22Rv1 (cell line): ENCODE measurements around the gene TRAF1.

Experiments used
- ZFX ChIP-seq: fragments of 450-650 bp; IDR thresholded peaks from 2 replicates; pipeline ENCODE4 v1.6.1; 2017; ENCODE audit warnings: antibody characterized with exemption, borderline replicate concordance
- TF ChIP-seq, protein P1 (sequence below): fragments of 450-650 bp; IDR thresholded peaks from 2 replicates; pipeline ENCODE4 v1.5.1; 2017; ENCODE audit warnings: mild to moderate bottlenecking

DNA sequence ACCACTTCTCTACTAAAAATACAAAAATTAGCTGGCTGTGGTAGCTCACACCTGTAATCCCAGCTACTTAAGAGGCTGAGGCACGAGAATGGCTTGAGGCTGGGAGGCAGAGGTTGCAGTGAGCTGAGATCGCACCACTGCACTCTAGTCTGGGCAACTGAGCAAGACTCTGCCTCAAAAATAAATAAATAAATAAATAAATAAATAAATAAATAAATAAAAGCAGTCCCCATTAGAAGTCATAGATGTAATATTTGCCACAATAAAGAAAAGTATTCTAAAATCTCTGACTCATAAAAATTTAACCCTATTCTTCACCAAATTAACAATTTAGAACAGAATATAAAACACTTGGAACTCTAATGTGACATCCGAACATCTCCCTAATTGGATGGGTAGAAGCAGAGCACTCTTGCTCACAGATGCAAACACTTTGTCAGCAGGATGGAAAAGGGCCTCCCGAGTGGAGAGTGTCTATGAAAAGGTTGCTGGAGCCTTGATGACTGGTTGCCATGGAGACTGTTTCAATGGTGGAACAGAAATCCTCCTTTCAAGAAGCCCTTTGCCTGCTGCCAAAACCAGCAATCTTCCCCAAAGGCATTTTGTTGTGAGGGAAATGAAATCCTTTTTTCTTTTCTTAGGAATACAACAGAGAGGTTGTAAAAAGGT is 38.9 kb upstream of the TRAF1 start:
- TF ChIP-seq, protein P1, sequence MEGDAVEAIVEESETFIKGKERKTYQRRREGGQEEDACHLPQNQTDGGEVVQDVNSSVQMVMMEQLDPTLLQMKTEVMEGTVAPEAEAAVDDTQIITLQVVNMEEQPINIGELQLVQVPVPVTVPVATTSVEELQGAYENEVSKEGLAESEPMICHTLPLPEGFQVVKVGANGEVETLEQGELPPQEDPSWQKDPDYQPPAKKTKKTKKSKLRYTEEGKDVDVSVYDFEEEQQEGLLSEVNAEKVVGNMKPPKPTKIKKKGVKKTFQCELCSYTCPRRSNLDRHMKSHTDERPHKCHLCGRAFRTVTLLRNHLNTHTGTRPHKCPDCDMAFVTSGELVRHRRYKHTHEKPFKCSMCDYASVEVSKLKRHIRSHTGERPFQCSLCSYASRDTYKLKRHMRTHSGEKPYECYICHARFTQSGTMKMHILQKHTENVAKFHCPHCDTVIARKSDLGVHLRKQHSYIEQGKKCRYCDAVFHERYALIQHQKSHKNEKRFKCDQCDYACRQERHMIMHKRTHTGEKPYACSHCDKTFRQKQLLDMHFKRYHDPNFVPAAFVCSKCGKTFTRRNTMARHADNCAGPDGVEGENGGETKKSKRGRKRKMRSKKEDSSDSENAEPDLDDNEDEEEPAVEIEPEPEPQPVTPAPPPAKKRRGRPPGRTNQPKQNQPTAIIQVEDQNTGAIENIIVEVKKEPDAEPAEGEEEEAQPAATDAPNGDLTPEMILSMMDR = no peak
- no peak for TF ChIP-seq ZFX
